HG03108 (cell line): ENCODE measurements around the gene RIMS4.
"Not testable (repeated sequence)": the region's sequence is repeated elsewhere in the genome, so short reads cannot be mapped to it uniquely, and the experiment has no call there.

ENCODE experiments used
- ATAC-seq: cut with Tn5 transposase; IDR thresholded peaks from one replicate; pipeline ENCODE4 v1.9.1; 2021; ENCODE audit warnings: moderate library complexity; ENCODE audit not compliant: unreplicated experiment

The RIMS4 gene

DNA sequence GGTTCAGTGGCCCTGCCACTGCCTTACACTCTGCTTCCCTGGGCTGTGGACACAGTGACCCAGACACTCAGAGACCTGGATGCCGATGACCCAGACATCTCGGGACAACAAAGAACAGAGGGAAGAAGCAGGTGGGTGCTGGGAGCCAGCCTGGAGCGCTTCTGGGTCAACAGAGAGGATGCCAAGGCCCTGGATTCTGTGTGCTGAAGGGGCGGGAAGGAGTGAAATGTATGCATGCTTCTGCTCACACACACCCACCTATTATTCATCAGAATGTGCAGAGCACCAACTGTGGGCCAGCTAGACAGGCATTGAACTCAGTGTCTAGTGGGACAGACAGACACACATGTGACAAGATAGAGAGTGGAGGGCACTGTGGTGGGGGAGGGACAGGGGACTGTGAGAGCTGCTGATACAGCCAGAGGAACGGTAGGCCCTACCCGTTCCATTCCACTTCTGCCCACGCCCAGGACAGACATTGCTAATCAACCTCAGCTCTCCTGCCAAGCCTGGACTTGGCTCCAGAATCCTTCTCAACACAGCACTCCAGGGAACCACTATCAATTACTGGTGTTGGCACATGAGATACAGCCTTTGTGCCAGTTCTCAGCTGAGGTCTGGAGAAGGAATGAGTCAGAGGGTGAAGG, 44.5 kb downstream of the RIMS4 start:
- ATAC-seq = no peak

DNA sequence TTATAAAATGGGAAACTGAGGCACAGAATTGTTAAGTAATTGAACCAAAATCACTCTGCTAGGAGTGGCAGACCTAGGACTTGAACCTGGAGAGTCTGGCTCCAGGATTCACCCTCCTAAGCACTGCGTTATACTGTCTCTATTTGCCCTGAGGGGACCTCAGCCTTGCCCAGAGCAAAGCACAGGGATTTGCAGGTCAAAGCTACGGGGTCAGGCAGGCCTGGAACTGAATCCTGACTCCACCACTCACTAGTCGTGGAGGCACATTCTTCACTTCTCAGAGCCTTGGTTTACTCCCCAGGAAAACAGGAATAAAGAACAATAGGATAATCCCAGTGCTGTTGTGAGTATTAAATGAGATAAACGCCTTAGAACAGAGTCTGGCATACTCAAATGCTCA, 45.3 kb downstream of the RIMS4 start:
- no peak for ATAC-seq

DNA sequence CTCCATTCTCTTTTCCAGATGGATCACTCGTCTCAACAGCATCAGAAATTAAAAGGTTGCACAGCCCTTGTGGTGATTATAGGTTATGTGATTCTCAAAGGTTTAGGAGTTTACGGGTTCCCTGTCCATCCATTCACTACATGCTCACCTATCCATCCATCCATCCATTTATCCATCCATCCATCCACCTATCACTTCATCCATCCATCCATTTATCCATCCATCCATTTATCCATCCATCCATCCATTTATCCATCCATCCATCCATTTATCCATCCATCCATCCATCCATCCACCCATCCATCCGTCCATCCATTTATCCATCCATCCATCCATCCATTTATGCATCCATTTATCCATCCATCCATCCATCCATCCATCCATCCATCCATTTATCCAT, 46.5 kb downstream of the RIMS4 start:
- not testable (repeated sequence) for ATAC-seq

DNA sequence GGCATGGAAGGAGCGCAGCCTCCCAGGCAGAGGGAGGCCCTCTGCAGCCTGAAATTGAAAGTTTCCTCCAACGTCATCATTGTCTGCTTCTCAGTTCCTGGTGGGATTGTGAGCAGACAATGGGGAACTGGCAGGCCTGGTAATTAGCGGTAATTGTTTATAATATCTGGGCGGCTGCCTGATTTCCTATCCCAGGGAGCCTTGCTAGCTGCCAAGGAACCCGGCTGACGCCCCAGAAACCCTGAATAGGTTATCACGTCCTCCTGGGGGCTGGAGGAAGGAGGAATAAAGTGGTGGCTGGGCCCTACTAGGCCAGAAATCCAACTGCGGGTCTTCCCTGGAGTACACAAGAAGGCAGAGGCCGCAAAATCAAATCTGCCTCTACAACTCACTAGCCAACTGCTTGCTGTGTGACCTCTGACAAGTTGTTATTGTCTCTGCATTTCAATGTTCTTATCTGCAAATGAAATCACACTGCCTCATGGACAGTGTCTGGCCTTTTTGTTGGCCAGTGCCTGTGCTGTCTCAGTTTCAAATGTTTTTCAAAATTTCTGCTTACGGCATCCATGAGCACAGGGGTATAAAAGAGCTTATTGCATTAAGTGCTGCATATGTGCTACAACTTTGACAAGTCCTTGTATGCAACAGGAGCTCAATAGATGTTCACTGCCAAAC, 47.7 kb downstream of the RIMS4 start:
- no peak for ATAC-seq

DNA sequence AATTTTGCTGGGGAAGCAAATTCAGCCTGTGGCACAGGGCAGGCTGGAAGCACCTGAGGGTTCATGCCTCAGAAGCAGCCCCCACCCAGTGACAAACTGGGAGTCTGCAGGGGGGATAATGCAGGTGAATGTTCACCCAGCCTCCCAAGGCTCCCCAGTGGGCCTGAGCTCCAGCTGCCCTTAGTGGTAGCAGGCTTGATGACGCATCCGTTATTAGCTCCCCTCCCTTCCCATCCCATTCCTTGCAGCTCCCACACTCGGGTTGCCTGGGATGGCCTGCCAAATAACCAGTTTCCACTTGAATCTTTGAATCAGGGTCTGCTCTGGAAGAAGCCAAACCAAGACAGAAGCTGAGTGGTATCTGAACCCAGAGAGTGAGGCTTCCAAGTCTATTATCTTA, 48.9 kb downstream of the RIMS4 start:
- ATAC-seq = no peak

DNA sequence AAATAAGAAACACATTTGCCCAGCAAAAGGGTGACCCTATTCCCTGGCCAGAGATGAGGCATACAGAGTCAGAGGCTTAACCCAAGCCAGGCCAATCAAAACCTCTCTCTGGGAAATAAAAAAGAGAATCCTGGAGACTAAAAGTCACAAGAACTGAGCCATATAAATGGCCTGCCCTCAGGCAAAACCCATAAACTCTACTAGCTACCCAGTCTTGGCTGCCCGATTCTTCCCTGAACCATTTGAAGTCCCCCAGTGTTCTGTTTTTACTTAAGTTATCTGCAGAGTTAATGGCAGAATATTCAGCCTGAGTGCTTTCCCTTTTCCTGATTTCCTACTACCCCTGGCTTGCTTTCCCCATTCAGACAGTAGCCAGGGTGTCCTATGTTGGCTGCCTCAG, 50.8 kb downstream of the RIMS4 start:
- no peak for ATAC-seq

DNA sequence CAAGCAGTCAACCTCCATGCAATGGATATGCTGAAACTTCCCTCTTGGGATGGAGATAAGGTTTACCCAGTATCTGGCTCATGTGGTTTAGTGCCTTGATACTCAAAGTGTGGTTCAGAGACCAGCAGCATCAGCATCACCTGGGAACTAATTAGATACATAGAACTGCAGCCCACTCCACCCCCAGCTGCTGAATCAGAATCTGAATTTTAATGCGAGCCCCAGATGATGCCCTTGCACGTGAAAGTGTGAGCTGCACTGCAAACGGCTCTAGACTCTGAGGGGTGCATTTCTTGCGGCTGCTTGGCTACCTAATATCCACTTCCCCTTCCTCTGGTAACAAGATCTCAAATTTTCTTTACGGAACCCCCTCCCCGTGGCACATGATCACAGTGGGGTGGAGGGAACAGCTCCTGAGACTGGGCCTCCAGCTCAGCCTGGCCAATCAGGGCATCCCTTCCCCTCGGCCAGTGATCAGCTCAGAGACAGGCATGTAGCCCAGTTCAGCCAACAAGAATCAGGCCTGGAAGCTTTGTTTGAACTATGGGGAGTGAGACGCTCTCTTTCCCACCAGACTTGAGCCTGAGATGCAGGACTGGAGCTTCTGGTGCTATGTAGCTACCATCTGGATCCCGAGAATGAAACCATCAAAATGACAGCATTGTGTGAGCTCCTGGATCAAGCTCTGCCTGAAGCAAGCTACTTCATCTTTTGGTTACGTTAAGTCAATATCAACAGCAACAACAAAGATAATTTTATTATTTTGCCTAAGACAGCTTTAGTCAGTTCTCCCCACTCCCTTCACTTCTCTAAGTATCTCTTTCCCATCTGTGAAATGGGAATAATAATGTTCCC, 51.9 kb downstream of the RIMS4 start:
- no peak for ATAC-seq

DNA sequence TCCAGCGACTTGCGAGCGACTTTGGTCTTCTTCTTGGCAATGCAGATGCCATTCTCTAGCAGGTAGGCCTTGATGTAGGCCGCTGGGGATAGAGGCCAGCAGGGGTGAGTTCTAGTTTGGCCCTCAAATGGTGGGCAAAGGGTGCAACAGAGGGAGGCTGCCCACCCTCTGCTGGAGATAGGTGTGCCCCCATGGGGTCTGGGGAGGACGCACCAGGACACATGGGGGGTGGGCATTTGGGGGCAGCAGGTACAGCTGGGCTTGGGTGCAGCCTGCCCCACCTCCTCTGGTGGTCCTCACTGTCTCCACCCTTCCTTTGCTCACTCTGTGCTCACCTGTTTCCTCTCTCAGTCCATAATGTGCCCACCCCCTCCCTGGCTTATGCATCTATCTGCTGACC, 53.4 kb downstream of the RIMS4 start:
- ATAC-seq = no peak

DNA sequence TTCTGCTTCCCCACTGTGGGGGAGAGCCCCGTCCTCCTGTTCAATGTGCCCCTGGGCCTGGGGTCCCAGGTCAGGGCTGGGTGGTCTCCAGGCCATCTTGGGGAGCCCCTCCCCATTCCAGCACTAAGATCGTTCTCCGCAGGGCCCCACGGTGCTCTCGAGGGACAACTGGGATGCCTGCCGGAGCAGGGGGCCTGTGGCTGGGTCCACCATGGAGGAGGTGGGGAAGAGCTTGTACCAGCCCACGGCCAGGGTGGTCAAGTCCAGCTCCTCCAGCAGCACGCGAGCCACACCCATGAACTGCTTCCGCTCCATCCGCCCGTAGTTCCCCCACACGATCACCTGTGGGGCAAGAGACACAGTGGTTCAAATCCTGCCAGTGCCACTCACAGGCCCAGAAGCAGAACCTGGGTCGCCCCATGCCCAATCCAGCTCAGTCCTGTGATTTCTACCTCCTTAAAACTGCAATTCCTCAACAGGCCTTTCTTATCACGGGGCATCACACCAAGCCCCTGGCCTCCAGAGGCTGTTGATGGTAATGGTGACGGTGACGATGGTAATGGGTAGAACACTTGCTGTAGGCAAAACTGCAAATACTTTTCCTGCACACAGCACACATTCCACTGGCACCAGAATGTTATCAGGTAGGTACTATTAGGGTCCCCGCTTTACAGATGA, 54.2 kb downstream of the RIMS4 start:
- no peak for ATAC-seq

DNA sequence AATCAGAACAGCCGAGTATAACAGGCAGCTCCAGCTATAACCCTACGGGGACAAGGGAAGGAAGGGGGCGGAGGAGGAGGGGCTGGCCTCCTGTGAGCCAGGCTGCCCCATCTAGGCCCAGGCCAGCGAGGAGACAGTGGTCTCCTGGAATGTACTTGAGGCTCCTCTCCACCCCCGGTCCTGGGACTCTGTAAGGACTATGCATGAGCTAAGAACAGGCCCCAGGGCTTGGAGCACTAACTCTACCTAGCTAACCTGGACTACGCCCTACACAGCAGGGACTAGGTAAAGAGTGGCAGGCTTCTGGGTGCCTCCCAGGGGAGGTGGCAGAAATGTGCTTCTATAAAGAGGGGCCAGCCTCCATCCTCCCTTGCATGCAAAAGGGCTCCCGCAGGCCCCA, 55.8 kb downstream of the RIMS4 start:
- ATAC-seq = no peak

DNA sequence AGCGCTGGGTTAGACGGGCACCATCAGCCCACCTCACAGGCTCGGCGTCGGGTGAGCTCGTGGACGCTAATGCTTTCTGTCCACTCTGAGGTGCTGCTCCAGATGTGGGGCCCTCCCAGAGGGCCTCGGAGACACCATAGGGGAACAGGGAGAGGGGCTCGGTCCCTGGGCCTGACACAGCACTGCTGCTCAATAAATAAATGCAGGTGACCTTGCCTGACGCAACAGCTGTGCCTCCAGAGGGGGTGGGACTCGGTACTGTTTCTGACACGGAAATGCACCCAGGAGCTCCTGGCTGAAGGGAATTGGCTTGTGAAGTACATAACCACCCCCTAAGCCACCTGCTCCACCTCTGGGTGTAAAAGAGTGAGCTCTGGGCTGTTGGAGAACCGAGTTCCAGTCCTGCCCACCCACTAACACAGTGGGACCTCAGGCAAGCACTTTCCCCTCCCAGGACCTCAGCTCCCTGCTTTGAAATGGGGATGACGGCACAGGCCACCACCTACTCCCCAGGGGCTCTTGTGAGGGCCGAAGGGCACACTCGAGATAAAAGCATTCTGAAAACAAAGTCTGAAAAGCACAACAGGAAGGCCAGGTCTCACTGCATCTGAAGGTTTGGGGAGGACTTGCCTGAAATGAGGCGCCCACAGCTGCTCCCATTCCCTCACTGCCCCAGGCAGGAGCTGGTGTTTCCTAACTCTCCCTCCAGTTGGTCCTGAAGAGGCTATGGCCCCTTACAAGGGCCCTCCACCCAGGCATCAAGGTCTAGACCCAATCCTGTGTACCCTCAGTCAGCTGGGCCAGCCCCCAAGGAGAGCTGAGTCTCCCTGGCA, 58.0 kb downstream of the RIMS4 start:
- ATAC-seq = no peak

DNA sequence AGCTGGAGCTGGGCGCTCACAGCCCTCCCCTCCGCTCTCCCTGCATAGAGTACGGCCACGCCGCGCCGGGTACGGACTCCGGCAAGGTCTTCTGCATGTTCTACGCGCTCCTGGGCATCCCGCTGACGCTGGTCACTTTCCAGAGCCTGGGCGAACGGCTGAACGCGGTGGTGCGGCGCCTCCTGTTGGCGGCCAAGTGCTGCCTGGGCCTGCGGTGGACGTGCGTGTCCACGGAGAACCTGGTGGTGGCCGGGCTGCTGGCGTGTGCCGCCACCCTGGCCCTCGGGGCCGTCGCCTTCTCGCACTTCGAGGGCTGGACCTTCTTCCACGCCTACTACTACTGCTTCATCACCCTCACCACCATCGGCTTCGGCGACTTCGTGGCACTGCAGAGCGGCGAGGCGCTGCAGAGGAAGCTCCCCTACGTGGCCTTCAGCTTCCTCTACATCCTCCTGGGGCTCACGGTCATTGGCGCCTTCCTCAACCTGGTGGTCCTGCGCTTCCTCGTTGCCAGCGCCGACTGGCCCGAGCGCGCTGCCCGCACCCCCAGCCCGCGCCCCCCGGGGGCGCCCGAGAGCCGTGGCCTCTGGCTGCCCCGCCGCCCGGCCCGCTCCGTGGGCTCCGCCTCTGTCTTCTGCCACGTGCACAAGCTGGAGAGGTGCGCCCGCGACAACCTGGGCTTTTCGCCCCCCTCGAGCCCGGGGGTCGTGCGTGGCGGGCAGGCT, 60.1 kb downstream of the RIMS4 start:
- no peak for ATAC-seq

DNA sequence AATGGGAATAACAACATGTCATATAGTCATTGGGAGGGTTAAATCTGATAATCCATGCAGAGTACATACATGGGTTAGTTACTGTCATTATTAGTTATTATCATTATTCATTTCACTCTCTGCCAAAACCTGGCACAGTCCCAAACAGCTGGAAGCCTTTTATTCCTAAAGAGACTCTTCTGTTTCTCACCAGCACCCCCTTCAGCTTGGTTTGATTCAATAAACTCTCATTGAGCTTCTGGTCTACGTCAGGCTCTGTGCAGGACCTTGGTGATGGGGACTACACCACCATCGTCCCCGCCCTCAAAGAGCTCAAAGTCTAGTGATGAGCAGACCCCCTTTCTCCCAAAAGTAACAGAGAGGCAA, 62.4 kb downstream of the RIMS4 start:
- ATAC-seq = no peak

DNA sequence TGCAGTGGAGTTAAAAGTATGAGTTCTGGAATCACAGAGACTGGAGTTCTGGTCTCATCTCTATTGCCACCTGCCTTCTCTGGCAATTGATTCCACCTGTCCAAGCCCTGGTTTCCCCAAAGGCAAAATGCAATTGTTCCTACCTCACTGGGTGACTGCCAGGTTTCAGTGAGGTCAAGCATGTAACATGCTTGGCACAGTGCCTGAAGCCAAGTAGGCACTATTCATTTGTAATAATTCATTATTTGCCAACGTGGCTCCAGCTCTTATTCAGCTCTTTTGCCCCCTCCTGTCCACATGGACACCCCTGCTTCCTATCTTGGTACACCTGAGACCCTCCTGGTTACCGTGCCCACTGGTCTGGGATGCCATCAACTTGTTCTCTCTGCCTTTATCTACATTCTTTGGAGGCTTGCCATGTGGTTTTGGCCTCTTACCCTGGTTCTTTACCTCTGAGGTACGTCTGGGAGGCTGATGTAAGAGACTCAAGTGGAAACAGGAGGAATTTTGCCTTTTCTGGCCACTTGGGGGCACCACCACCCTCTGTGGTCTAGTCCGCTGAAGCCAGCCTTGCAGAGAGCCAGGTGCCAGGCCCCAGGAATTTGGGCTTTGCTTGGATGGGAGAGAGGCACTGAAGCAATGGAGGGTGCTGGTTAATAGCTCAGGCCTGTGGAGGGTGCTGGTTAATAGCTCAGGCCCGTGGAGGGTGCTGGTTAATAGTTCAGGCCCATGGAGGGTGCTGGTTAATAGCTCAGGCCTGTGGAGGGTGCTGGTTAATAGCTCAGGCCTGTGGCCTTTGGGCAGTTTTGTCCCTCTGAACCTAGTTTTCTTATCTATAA, 63.0 kb downstream of the RIMS4 start:
- ATAC-seq = no peak

DNA sequence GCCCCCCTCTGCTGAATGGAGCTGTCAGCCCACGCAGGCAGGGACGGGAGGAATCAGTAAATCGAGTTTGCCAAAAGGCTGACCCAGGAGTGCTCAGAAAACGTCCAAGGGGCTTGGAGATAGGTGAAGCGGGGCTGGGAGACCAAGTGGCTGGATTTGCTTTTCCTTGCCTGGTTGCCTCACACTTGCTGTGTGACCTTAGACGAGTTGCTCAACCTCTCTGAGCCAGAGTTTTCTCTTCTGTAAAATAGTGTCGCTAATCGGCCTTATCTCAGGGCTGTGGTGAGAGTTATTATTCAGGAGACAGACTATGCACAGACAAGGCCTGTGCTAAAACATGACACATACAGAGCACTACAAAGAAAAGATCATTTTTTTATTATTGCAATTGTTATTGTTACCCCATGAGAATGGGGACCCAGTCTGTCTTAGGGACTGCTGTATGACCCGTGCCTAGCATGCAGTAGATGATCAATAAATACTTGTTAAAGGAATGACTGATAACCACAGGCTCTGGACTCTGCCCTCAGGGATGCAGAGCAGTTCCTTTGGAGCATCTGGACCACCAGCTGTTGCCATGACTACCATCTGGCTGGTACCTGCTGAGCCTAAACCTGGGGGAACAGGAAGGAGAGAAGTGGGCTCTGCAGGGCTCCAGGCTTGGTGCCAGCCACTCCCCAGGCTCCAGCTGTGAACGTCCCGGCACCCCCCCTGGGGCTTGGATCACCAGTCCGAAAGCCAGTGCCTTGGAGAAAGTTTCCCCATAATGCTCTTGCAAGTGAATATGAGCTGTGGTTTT, 63.8 kb downstream of the RIMS4 start:
- no peak for ATAC-seq

DNA sequence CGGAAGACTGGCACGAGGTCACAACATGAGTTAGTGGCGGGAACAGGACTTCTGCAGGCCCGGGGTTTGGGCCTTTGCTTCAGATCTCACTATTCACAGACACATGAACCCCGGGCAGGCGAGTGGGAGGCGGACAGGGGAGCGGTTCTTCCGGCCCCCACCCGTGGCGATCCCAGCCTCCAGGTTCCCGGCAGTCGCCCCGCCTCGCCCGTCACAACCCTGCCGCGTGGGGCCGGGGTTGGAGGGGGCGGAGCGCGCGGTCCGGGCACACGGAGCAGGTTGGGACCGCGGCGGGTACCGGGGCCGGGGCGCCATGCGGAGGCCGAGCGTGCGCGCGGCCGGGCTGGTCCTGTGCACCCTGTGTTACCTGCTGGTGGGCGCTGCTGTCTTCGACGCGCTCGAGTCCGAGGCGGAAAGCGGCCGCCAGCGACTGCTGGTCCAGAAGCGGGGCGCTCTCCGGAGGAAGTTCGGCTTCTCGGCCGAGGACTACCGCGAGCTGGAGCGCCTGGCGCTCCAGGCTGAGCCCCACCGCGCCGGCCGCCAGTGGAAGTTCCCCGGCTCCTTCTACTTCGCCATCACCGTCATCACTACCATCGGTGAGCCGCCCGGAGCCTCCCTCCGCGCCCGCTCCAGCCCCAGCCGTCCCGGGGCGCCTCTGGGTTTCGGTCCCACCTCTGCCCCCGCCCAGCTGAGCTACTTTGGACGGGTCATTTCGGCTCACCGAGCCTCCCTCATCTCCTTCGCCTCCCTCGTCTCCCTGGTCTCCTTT, 64.6 kb downstream of the RIMS4 start, which contains the start of gene KCNK15:
Gene KCNK15, plus strand, starts transcription at position 268 of the 769 bp plus-strand sequence. Its CDS starts 46 bp downstream, at position 314.
- no peak for ATAC-seq

DNA sequence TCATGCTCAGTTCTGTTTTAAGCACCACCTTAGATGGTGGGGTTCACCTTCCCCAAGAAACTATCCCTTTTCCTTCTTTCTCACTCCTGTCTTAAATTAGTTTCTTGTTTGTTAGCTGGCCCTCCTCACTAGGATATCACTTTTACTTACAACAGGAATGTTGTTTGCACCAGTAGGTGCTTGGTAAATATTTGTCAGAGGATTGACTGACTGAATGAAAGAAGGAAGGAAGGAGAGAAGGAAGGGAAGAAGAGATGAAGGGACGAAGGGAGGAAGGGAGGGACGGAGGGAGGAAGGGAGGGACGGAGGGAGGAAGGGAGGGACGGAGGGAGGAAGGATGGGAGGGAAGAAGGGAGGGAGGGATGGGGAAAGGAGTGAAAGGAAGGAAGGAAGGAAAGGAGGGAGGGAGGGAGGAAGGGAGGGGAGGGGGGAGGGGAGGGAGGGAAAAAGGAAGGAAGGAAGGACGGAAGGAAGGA, 65.2 kb downstream of the RIMS4 start:
- no peak for ATAC-seq
